NB4 (cell line): ENCODE data around the gene SPTBN4.
"Not testable (repeated sequence)": the region's sequence is repeated elsewhere in the genome, so short reads cannot be mapped to it uniquely, and the experiment has no call there.

Experiments
- DNase-seq: peaks from one replicate; pipeline ENCODE4 v3.0.0; 2010; ENCODE audit warnings: low read depth
- H3K4me3 ChIP-seq: one replicate; pipeline ENCODE4 v1.5.1; 2011; ENCODE audit warnings: mild to moderate bottlenecking, low read depth, low read length, moderate library complexity
- CTCF ChIP-seq: IDR thresholded peaks from one replicate; pipeline ENCODE4 v1.5.1; 2012; ENCODE audit warnings: low read depth, low read length
- MAX ChIP-seq: IDR thresholded peaks from 2 replicates; pipeline ENCODE4 v1.6.1; 2011; ENCODE audit warnings: low read depth, low read length
- MYC ChIP-seq: IDR thresholded peaks from 2 replicates; pipeline ENCODE4 v1.6.1; 2011; ENCODE audit warnings: low read depth, low read length
- POLR2A ChIP-seq: IDR thresholded peaks from 2 replicates; pipeline ENCODE4 v1.6.1; 2011; ENCODE audit warnings: mild to moderate bottlenecking; ENCODE audit not compliant: insufficient read length; ENCODE audit errors: extremely low read depth

Gene SPTBN4

GRCh38 chr19:40489882-40490230, 23.1 kb downstream of the SPTBN4 start:
- no peak for DNase-seq
- no peak overlapping the region for H3K4me3 ChIP-seq
- TF ChIP-seq MYC (no peak), CTCF (no peak), MAX (no peak), POLR2A (no peak)

GRCh38 chr19:40492274-40492673, 25.5 kb downstream of the SPTBN4 start:
- DNase-seq = no peak
- no peak overlapping the region for H3K4me3 ChIP-seq
- TF ChIP-seq MYC (no peak), MAX (no peak), CTCF (no peak), POLR2A (no peak)

GRCh38 chr19:40493778-40494177, 27.0 kb downstream of the SPTBN4 start:
- no peak for DNase-seq
- H3K4me3 ChIP-seq = no peak overlapping the region
- no peak for TF ChIP-seq POLR2A
- no peak for TF ChIP-seq CTCF
- no peak for TF ChIP-seq MAX

DNA sequence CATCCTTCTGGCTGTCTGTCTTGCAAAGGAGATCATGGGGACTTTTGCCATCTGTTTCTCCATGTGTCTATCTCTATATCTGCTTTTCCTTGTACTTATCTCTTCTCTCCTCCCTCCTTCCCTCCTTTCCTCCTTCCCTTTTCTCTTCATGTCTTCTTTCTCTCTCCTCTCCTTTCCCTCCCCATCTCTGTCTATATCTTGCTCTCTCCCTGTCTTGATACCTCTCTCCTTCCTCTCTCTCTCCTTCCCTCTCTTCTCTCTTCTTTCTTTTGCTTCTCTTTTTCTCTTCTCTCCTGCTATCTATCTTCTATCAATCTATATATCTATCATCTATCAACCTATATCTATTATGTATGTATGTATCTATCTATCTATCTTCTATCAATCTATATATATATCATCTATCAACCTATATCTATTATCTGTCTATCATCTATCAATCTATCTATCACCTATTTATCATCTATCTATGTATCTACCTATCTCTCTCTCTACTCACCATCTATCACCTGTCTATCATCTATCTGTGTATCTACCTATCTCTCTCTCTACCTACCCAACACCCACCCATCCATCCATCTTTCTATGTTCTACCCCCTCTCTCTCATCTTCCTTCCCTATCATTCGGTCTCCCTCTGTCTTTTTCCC, 27.5 kb downstream of the SPTBN4 start:
- DNase-seq = no peak
- TF ChIP-seq CTCF (no peak), POLR2A (no peak), MAX (no peak), MYC (no peak)
- no peak overlapping the region for H3K4me3 ChIP-seq

DNA sequence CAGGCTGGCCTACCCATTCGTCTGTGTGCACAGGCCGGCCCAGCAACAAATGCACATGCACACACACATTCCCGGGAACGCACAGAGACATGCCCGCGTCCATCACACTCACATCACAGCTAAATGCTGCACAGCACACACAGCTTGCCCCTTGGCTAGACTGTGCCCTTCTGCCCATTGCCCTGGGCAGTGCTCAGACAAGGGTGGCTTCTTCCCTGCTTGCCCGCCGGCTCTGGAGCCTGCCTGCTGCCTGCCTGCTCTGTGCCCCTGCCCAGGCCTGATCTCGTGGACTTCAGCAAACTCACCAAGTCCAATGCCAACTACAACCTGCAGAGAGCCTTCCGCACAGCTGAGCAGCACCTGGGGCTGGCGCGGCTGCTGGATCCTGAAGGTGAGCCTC, 30.4 kb downstream of the SPTBN4 start:
- DNase-seq = no peak
- H3K4me3 ChIP-seq = no peak overlapping the region
- TF ChIP-seq MAX (no peak), MYC (no peak), POLR2A (no peak), CTCF (no peak)

DNA sequence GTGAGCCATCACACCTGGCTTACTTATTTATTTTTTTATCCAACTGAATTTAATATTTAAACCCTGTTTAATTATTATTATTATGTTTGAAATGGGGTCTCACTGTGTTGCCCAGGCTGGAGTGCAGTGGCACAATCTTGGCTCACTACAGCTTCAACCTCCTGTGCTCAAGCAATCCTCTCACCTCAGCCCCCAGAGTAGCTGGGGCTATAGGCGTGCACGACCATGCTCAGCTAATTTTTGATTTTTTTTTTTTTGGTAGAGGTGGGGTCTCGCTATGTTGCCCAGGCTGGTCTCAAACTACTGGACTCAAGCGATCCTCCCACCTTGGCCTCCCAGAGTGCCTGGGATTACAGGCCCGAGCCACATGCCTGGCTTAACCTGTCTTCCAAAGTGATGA, 32.5 kb downstream of the SPTBN4 start:
- TF ChIP-seq MAX = no peak
- TF ChIP-seq MYC = no peak
- TF ChIP-seq POLR2A = no peak
- TF ChIP-seq CTCF = no peak
- H3K4me3 ChIP-seq = no peak overlapping the region
- no peak for DNase-seq

- not testable (repeated sequence) for DNase-seq, H3K4me3 ChIP-seq
Measured at GRCh38 chr19:40500678-40501530, 34.1 kb downstream of the SPTBN4 start.
